Endothelial cell of umbilical vein (primary cell): Measurements from ENCODE around the gene CAMLG. TPM values are rescaled to one million over a fixed set of nuclear protein-coding genes. Genes with fewer than 3 reads are reported as not detected.
"Not testable (repeated sequence)": the region's sequence is repeated elsewhere in the genome, so short reads cannot be mapped to it uniquely, and the experiment has no call there.

Experiments
- BruUV-seq: library from RNA; stranded (reverse); fragments of 400-500 nt; replicated peaks from 2 replicates; lab custom pipeline; 2021; lab: Mats Ljungman, UMichigan
- CTCF ChIA-PET: fragments of 300-600, 350-600 bp; sonication (Branson Sonifier 250); formaldehyde crosslinking; loops from one replicate; lab custom pipeline; 2021; ENCODE audit warnings: antibody characterized with exemption, inconsistent platforms; lab: Charles Lee
- POLR2A ChIA-PET: fragments of 300-600, 350-600 bp; sonication (Branson Sonifier 250); formaldehyde crosslinking; loops from one replicate; lab custom pipeline; 2021; ENCODE audit warnings: antibody characterized with exemption, inconsistent platforms; lab: Charles Lee
- DNase-seq: peaks from one replicate; pipeline ENCODE4 v3.0.0-alpha.2; 2011; ENCODE audit warnings: low read depth, low spot score
- FAIRE-seq: peaks from 2 replicates; lab custom pipeline; 2011; peaks lifted over from hg19 to GRCh38; lab: Jason Lieb, UNC
- H2AFZ ChIP-seq: 2 replicates; pipeline ENCODE4 v1.6.0; 2012; ENCODE audit warnings: low read depth, low read length, control low read depth, inconsistent platforms
- H3K27ac ChIP-seq: 2 replicates; pipeline ENCODE4 v1.5.1; 2011; ENCODE audit warnings: low read depth, mild to moderate bottlenecking, control low read depth, low read length, moderate library complexity; ENCODE audit not compliant: insufficient read depth
- H3K27me3 ChIP-seq, 2 experiments: 2 replicates each; pipeline versions ENCODE4 v1.6.0 to v1.6.1; 2011; ENCODE audit warnings: low read length in 2 of 2, mixed read lengths in 1 of 2; ENCODE audit not compliant: control insufficient read depth in 2 of 2, insufficient read depth in 2 of 2
- H3K36me3 ChIP-seq, 2 experiments: 2 replicates in 1 of 2; 3 replicates in 1 of 2; pipeline ENCODE4 v1.5.1; 2011; ENCODE audit warnings: low read length in 2 of 2, mild to moderate bottlenecking in 1 of 2, moderate library complexity in 1 of 2; ENCODE audit not compliant: control insufficient read depth in 2 of 2, insufficient read depth in 2 of 2; ENCODE audit errors: extremely low read depth in 1 of 2
- H3K4me1 ChIP-seq: 3 replicates; pipeline ENCODE4 v1.5.1; 2011; ENCODE audit warnings: mild to moderate bottlenecking, low read length; ENCODE audit not compliant: control insufficient read depth, insufficient read depth; ENCODE audit errors: extremely low read depth
- H3K4me2 ChIP-seq: 2 replicates; pipeline ENCODE4 v1.6.1; 2011; ENCODE audit warnings: low read length, control low read depth, mixed read lengths; ENCODE audit not compliant: insufficient read depth
- H3K4me3 ChIP-seq, 3 experiments: fragments of 200-600 bp in 1 of 3; sonication (generic), shearing (Covaris generic) in 1 of 3; replicated peaks in 1 of 3; 2 replicates each; pipeline ENCODE4 v1.5.1; 2011 to 2016; ENCODE audit warnings: control low read depth in 3 of 3, low read length in 3 of 3, mild to moderate bottlenecking in 2 of 3, inconsistent platforms in 1 of 3, low read depth in 1 of 3, moderate library complexity in 1 of 3; ENCODE audit not compliant: insufficient read depth in 1 of 3
- H3K79me2 ChIP-seq: 2 replicates; pipeline ENCODE4 v1.6.0; 2012; ENCODE audit warnings: low read length, inconsistent platforms; ENCODE audit not compliant: control insufficient read depth, insufficient read depth
- H3K9ac ChIP-seq: replicated peaks from 2 replicates; pipeline ENCODE3; 2011; ENCODE audit warnings: low read length, control low read depth; ENCODE audit not compliant: insufficient read depth; ENCODE audit errors: extremely low read depth
- H3K9me1 ChIP-seq: replicated peaks from 3 replicates; pipeline ENCODE4 v1.6.0; 2011; ENCODE audit warnings: mild to moderate bottlenecking, low read length; ENCODE audit not compliant: control insufficient read depth, insufficient read depth; ENCODE audit errors: extremely low read depth
- H3K9me3 ChIP-seq: replicated peaks from 2 replicates; pipeline ENCODE4 v1.5.1; 2012; ENCODE audit warnings: low read length, inconsistent platforms; ENCODE audit not compliant: control insufficient read depth, insufficient read depth
- H4K20me1 ChIP-seq: replicated peaks from 2 replicates; pipeline ENCODE3; 2011; ENCODE audit warnings: mild to moderate bottlenecking, low read length; ENCODE audit not compliant: control insufficient read depth, insufficient read depth; ENCODE audit errors: extremely low read depth
- EZH2 ChIP-seq: IDR thresholded peaks from 2 replicates; pipeline ENCODE4 v1.6.1; 2012; ENCODE audit warnings: borderline replicate concordance, low read depth, mild to moderate bottlenecking, moderate library complexity, low read length, inconsistent platforms; ENCODE audit not compliant: severe bottlenecking
- FOS ChIP-seq: IDR thresholded peaks from 2 replicates; pipeline ENCODE4 v1.6.1; 2011; ENCODE audit warnings: mild to moderate bottlenecking, low read length, moderate library complexity, borderline replicate concordance; ENCODE audit not compliant: insufficient read depth
- GATA2 ChIP-seq: IDR thresholded peaks from 2 replicates; pipeline ENCODE4 v1.7.0; 2011; ENCODE audit warnings: low read depth, mild to moderate bottlenecking, moderate library complexity, mixed read lengths, low read length; ENCODE audit not compliant: insufficient read length, insufficient read depth
- JUN ChIP-seq: IDR thresholded peaks from 2 replicates; pipeline ENCODE4 v1.6.1; 2011; ENCODE audit warnings: borderline replicate concordance, low read depth; ENCODE audit not compliant: insufficient read length, insufficient read depth
- MYC ChIP-seq: IDR thresholded peaks from one replicate; pipeline ENCODE4 v1.6.1; 2011; ENCODE audit warnings: mild to moderate bottlenecking, low read depth, low read length
- POLR2A ChIP-seq: IDR thresholded peaks from 2 replicates; pipeline ENCODE4 v1.6.1; 2012; ENCODE audit warnings: low read depth, mild to moderate bottlenecking, control low read depth, low read length
- POLR2AphosphoS5 ChIP-seq: IDR thresholded peaks from 2 replicates; pipeline ENCODE4 v1.6.1; 2012; ENCODE audit warnings: low read depth, mild to moderate bottlenecking, control low read depth, low read length, moderate library complexity; ENCODE audit not compliant: insufficient read depth
- dilution Hi-C: fragments of 300-500 bp; cut with MboI; formaldehyde crosslinking; loops from one replicate; pipeline ENCODE4 v1.15.0; 2019; ENCODE audit warnings: low sequenced_read_pairs; ENCODE audit not compliant: extremely low pct_ligation_motif_present
- intact Hi-C: fragments of 100-400 bp; cut with micrococcal nuclease; formaldehyde crosslinking; loops from one replicate; pipeline ENCODE4 v1.10.0; 2022
- polyA plus RNA-seq, 4 experiments: library from polyadenylated mRNA; depleted of rRNA in 3 of 4; stranded (reverse) in 3 of 4; unstranded in 1 of 4; fragments of >200 nt; gene quantifications; 2 replicates each; pipeline versions ENCODE4 v1.2.1 to v1.2.3, GENCODE V29; 2011 to 2012; ENCODE audit warnings: missing spikeins in 1 of 4
- total RNA-seq: library from RNA; stranded (reverse); gene quantifications from 2 replicates; pipeline ENCODE4 v1.2.3, GENCODE V29; 2021
- TF ChIP-seq, protein P1 (sequence below), 2 donors: IDR thresholded peaks; 1 replicate in 1 of 2; 2 replicates in 1 of 2; pipeline ENCODE4 v1.5.1; 2011; ENCODE audit warnings: low read length in 2 of 2, mild to moderate bottlenecking in 2 of 2, moderate library complexity in 2 of 2, control low read depth in 1 of 2, inconsistent platforms in 1 of 2, low read depth in 1 of 2; ENCODE audit not compliant: insufficient read depth in 1 of 2; ENCODE audit errors: extremely low read depth in 1 of 2
- TF ChIP-seq, protein P2 (sequence below): IDR thresholded peaks from 2 replicates; pipeline ENCODE4 v1.6.1; 2011; ENCODE audit not compliant: insufficient read depth, insufficient read length

CAMLG gene
- total and polyA plus RNA-seq, 2 donors (not counting 3 experiments of a cell fraction or from before 2014, with no cell fraction given): 14.7 to 33.3 TPM

DNA sequence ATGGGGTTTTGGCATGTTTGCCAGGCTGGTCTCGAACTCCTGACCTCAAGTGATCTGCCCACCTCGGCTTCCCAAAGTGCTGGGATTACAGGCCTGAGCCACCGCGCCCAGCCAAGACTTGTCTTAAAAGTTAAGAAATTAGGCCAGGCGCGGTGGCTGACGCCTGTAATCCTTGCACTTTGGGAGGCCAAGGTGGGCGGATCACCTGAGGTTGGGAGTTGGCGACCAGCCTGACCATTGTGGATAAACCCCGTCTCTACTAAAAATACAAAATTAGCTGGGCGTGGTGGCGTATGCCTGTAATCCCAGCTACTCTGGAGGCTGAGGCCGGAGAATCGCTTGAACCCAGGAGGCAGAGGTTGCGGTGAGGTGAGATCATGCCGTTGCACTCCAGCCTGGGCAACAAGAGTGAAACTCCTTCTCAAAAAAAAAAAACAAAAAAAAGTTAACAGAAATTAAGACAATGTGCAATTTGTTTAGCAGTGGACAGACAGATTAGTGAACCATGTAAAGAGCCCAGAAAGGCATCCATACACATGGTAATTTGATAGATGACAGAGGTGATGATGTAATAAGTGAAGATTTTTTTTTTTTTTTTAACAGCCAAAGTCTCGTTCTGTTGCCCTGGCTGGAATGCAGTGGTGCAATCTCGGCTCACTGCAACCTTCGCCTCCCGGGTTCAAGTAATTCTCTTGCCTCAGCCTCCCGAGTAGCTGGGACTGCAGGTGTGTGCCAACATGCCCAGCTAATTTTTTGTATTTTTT is 29.4 kb downstream of the CAMLG start:
- H3K9me3 ChIP-seq, FAIRE-seq, H3K27me3 ChIP-seq, H3K4me1 ChIP-seq, H4K20me1 ChIP-seq, intact Hi-C loops, dilution Hi-C loops, H3K9me1 ChIP-seq, BruUV-seq, CTCF ChIA-PET, DNase-seq, H3K4me3 ChIP-seq, H3K27ac ChIP-seq, POLR2A ChIA-PET, H3K4me2 ChIP-seq, H2AFZ ChIP-seq, H3K9ac ChIP-seq: not testable (repeated sequence)
- Histone ChIP-seq H3K36me3 (peaks cover 0 to 13% of the 10 kb centered on the region in 2 experiments), H3K79me2 (peaks cover 12% of the 10 kb centered on the region)

DNA sequence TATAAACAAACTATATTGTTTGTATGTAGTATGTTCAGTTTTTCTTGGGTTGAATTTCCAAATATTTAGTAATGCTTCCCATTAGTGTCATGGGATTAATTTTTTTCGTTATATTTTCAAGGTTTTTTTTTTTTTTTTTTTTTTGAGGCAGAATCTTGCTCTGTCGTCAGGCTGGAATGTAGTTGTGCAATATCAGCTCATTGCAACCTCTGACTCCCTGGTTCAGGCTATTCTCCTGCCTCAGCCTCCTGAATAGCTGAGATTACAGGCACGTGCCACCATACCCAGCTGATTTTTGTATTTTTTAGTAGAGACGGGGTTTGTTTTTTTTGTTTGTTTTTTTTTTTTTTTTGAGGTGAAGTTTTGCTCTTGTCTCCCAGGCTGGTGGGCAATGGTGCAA is 30.9 kb downstream of the CAMLG start:
- DNase-seq (no peak), FAIRE-seq (no peak)
- dilution Hi-C loops: no loop called here
- Histone ChIP-seq H3K4me1 (no peaks in the 10 kb centered on the region), H3K27ac (no peak overlapping the region), H3K27me3 (no peaks in the 10 kb centered on the region), H3K79me2 (peaks cover 2% of the 10 kb centered on the region), H3K9me3 (no peaks in the 10 kb centered on the region), H3K4me2 (no peak overlapping the region), H4K20me1 (no peaks in the 10 kb centered on the region), H3K9me1 (no peaks in the 10 kb centered on the region), H3K4me3 (no peak overlapping the region), H3K36me3 (peaks cover 9% of the 10 kb centered on the region in 2 experiments), H3K9ac (no peak overlapping the region), H2AFZ (no peak overlapping the region)
- BruUV-seq: no TSS peak
- no peak for TF ChIP-seq GATA2
- TF ChIP-seq JUN: no peak
- TF ChIP-seq POLR2AphosphoS5: no peak
- TF ChIP-seq EZH2: no peak
- TF ChIP-seq, protein P1, sequence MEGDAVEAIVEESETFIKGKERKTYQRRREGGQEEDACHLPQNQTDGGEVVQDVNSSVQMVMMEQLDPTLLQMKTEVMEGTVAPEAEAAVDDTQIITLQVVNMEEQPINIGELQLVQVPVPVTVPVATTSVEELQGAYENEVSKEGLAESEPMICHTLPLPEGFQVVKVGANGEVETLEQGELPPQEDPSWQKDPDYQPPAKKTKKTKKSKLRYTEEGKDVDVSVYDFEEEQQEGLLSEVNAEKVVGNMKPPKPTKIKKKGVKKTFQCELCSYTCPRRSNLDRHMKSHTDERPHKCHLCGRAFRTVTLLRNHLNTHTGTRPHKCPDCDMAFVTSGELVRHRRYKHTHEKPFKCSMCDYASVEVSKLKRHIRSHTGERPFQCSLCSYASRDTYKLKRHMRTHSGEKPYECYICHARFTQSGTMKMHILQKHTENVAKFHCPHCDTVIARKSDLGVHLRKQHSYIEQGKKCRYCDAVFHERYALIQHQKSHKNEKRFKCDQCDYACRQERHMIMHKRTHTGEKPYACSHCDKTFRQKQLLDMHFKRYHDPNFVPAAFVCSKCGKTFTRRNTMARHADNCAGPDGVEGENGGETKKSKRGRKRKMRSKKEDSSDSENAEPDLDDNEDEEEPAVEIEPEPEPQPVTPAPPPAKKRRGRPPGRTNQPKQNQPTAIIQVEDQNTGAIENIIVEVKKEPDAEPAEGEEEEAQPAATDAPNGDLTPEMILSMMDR (IDR thresholded peaks at IDR 0.05; ENCODE audit: extremely low read depth in 1 of 2, insufficient read depth in 1 of 2, low read depth in 1 of 2, low read length in 2 of 2): no peak
- no peak for TF ChIP-seq MYC
- TF ChIP-seq POLR2A: no peak
- no peak for TF ChIP-seq FOS
- TF ChIP-seq, protein P2, sequence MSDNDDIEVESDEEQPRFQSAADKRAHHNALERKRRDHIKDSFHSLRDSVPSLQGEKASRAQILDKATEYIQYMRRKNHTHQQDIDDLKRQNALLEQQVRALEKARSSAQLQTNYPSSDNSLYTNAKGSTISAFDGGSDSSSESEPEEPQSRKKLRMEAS: no peak
- ChIA-PET CTCF (no interaction called here), POLR2A (no interaction called here)
- intact Hi-C loops: no loop called here
